HEK293 (cell line): ENCODE measurements around the gene PLXNA3.

Experiments
- CTCF ChIA-PET: fragments of 350-600 bp; formaldehyde crosslinking; extraction: SDS; loops from one replicate; lab custom pipeline; 2021; ENCODE audit warnings: antibody characterized with exemption; lab: Yijun Ruan, JAX
- POLR2A ChIA-PET: fragments of 300-600 bp; formaldehyde crosslinking; extraction: SDS; loops from one replicate; lab custom pipeline; 2020; ENCODE audit warnings: antibody characterized with exemption, inconsistent platforms; lab: Yijun Ruan, JAX
- H3K27ac ChIP-seq: fragments of 200-500 bp; sonication (Bioruptor generic); 2 replicates; pipeline ENCODE4 v1.5.1; 2014; ENCODE audit warnings: low read depth, low read length, control low read depth, inconsistent platforms; ENCODE audit errors: extremely low read depth
- H3K36me3 ChIP-seq, 2 experiments: fragments of 200-500 bp in 1 of 2; sonication (Bioruptor generic) in 1 of 2; 1 replicate in 1 of 2; 2 replicates in 1 of 2; pipeline ENCODE4 v1.5.1; 2014 to 2017; ENCODE audit warnings: inconsistent platforms in 2 of 2, low read length in 2 of 2; ENCODE audit not compliant: control insufficient read depth in 2 of 2, insufficient read depth in 1 of 2
- H3K4me1 ChIP-seq: fragments of 200-500 bp; sonication (Bioruptor generic); 2 replicates; pipeline ENCODE4 v1.5.1; 2014; ENCODE audit warnings: mild to moderate bottlenecking, low read length, inconsistent platforms; ENCODE audit not compliant: control insufficient read depth, insufficient read depth
- H3K4me3 ChIP-seq: 2 replicates; pipeline ENCODE4 v1.5.1; 2011; ENCODE audit warnings: low read depth, mild to moderate bottlenecking, control low read depth, low read length, moderate library complexity
- H3K9me3 ChIP-seq: fragments of 200-500 bp; sonication (Bioruptor generic); 2 replicates; pipeline ENCODE4 v1.5.1; 2014; ENCODE audit warnings: low read depth, low read length, inconsistent platforms; ENCODE audit not compliant: control insufficient read depth, insufficient read depth
- BCL11A ChIP-seq: fragments of 450-650 bp; formaldehyde crosslinking; IDR thresholded peaks from 2 replicates; pipeline ENCODE4 v1.5.1; 2016; ENCODE audit warnings: low read depth, missing biosample characterization, missing genetic modification characterization
- GLIS1 ChIP-seq: fragments of 450-650 bp; formaldehyde crosslinking; IDR thresholded peaks from 2 replicates; pipeline ENCODE4 v1.5.1; 2016; ENCODE audit warnings: missing biosample characterization, missing genetic modification characterization
- GLIS2 ChIP-seq: fragments of 450-650 bp; formaldehyde crosslinking; IDR thresholded peaks from 2 replicates; pipeline ENCODE4 v1.5.1; 2016; ENCODE audit warnings: missing biosample characterization, missing genetic modification characterization
- HIC1 ChIP-seq: fragments of 450-650 bp; formaldehyde crosslinking; IDR thresholded peaks from 2 replicates; pipeline ENCODE4 v1.5.1; 2016; ENCODE audit warnings: missing biosample characterization, missing genetic modification characterization
- KLF1 ChIP-seq: fragments of 450-650 bp; formaldehyde crosslinking; IDR thresholded peaks from 2 replicates; pipeline ENCODE4 v1.5.1; 2016; ENCODE audit warnings: missing biosample characterization, missing genetic modification characterization
- KLF10 ChIP-seq: fragments of 450-650 bp; IDR thresholded peaks from 2 replicates; pipeline ENCODE4 v1.5.1; 2018; ENCODE audit warnings: missing biosample characterization, mild to moderate bottlenecking, missing genetic modification characterization
- KLF8 ChIP-seq: fragments of 450-650 bp; formaldehyde crosslinking; IDR thresholded peaks from 2 replicates; pipeline ENCODE4 v1.5.1; 2016; ENCODE audit warnings: missing biosample characterization, missing genetic modification characterization
- KLF9 ChIP-seq: fragments of 450-650 bp; formaldehyde crosslinking; IDR thresholded peaks from 2 replicates; pipeline ENCODE4 v1.5.1; 2016; ENCODE audit warnings: missing biosample characterization, missing genetic modification characterization, low read depth
- MYNN ChIP-seq: fragments of 450-650 bp; formaldehyde crosslinking; IDR thresholded peaks from 2 replicates; pipeline ENCODE4 v1.5.1; 2016; ENCODE audit warnings: missing biosample characterization, missing genetic modification characterization, borderline replicate concordance
- PRDM6 ChIP-seq: fragments of 450-650 bp; formaldehyde crosslinking; IDR thresholded peaks from 2 replicates; pipeline ENCODE4 v1.5.1; 2017; ENCODE audit warnings: missing biosample characterization, missing genetic modification characterization
- ZBTB1 ChIP-seq: fragments of 450-650 bp; formaldehyde crosslinking; IDR thresholded peaks from 2 replicates; pipeline ENCODE4 v1.5.1; 2016; ENCODE audit warnings: missing biosample characterization, missing genetic modification characterization
- ZBTB17 ChIP-seq: fragments of 450-650 bp; formaldehyde crosslinking; IDR thresholded peaks from 2 replicates; pipeline ENCODE4 v1.5.1; 2016; ENCODE audit warnings: missing biosample characterization, missing genetic modification characterization
- ZFP37 ChIP-seq: fragments of 450-650 bp; formaldehyde crosslinking; IDR thresholded peaks from 2 replicates; pipeline ENCODE4 v1.5.1; 2016; ENCODE audit warnings: missing biosample characterization, missing genetic modification characterization
- ZNF223 ChIP-seq: fragments of 450-650 bp; formaldehyde crosslinking; IDR thresholded peaks from 2 replicates; pipeline ENCODE4 v1.5.1; 2016; ENCODE audit warnings: missing biosample characterization, missing genetic modification characterization
- ZNF324 ChIP-seq: fragments of 450-650 bp; formaldehyde crosslinking; IDR thresholded peaks from 2 replicates; pipeline ENCODE4 v1.5.1; 2016; ENCODE audit warnings: missing biosample characterization, missing genetic modification characterization
- ZNF335 ChIP-seq: fragments of 450-650 bp; formaldehyde crosslinking; conservative IDR thresholded peaks from 2 replicates; pipeline ENCODE4 v1.5.1; 2016; ENCODE audit warnings: missing biosample characterization, missing genetic modification characterization
- ZNF341 ChIP-seq: fragments of 450-650 bp; formaldehyde crosslinking; IDR thresholded peaks from 2 replicates; pipeline ENCODE4; 2016; ENCODE audit warnings: low read depth, missing biosample characterization, missing genetic modification characterization
- ZNF366 ChIP-seq: fragments of 450-650 bp; formaldehyde crosslinking; conservative IDR thresholded peaks from 2 replicates; pipeline ENCODE4 v1.5.1; 2016; ENCODE audit warnings: missing biosample characterization, missing genetic modification characterization
- ZNF398 ChIP-seq: fragments of 450-650 bp; formaldehyde crosslinking; IDR thresholded peaks from 2 replicates; pipeline ENCODE4 v1.5.1; 2017; ENCODE audit warnings: missing biosample characterization, missing genetic modification characterization
- ZNF404 ChIP-seq: fragments of 450-650 bp; formaldehyde crosslinking; IDR thresholded peaks from 2 replicates; pipeline ENCODE4 v1.5.1; 2017; ENCODE audit warnings: missing biosample characterization, missing genetic modification characterization
- ZNF423 ChIP-seq: fragments of 450-650 bp; formaldehyde crosslinking; IDR thresholded peaks from 2 replicates; pipeline ENCODE4 v1.5.1; 2016; ENCODE audit warnings: missing biosample characterization, missing genetic modification characterization
- ZNF513 ChIP-seq: fragments of 450-650 bp; IDR thresholded peaks from 2 replicates; pipeline ENCODE4 v1.5.1; 2018; ENCODE audit warnings: missing biosample characterization, missing genetic modification characterization
- ZNF544 ChIP-seq: fragments of 450-650 bp; formaldehyde crosslinking; IDR thresholded peaks from 2 replicates; pipeline ENCODE4 v1.5.0; 2017; ENCODE audit warnings: missing biosample characterization, missing genetic modification characterization
- ZNF585B ChIP-seq: fragments of 450-650 bp; formaldehyde crosslinking; IDR thresholded peaks from 2 replicates; pipeline ENCODE4 v1.5.1; 2016; ENCODE audit warnings: missing biosample characterization, missing genetic modification characterization
- ZNF596 ChIP-seq: fragments of 450-650 bp; IDR thresholded peaks from 2 replicates; pipeline ENCODE4 v1.5.0; 2018; ENCODE audit warnings: missing biosample characterization, mild to moderate bottlenecking, missing genetic modification characterization, moderate library complexity
- ZNF600 ChIP-seq: fragments of 450-650 bp; formaldehyde crosslinking; IDR thresholded peaks from 2 replicates; pipeline ENCODE4 v1.5.1; 2016; ENCODE audit warnings: missing biosample characterization, missing genetic modification characterization
- ZNF621 ChIP-seq: fragments of 450-650 bp; formaldehyde crosslinking; IDR thresholded peaks from 2 replicates; pipeline ENCODE4 v1.5.1; 2017; ENCODE audit warnings: missing biosample characterization, missing genetic modification characterization
- ZNF626 ChIP-seq: fragments of 450-650 bp; sonication (Bioruptor Pico); formaldehyde crosslinking; IDR thresholded peaks from 2 replicates; pipeline ENCODE4 v1.5.1; 2018; ENCODE audit warnings: missing biosample characterization, missing genetic modification characterization, inconsistent platforms
- ZNF660 ChIP-seq: fragments of 450-650 bp; IDR thresholded peaks from 2 replicates; pipeline ENCODE4 v1.5.1; 2018; ENCODE audit warnings: missing biosample characterization, mild to moderate bottlenecking, missing genetic modification characterization
- ZNF747 ChIP-seq: fragments of 450-650 bp; formaldehyde crosslinking; IDR thresholded peaks from 2 replicates; pipeline ENCODE4 v1.5.1; 2016; ENCODE audit warnings: missing biosample characterization, missing genetic modification characterization
- ZNF830 ChIP-seq: fragments of 450-650 bp; IDR thresholded peaks from 2 replicates; pipeline ENCODE4 v1.5.0; 2018; ENCODE audit warnings: missing biosample characterization, missing genetic modification characterization, low read depth, mild to moderate bottlenecking, moderate library complexity

Gene PLXNA3

GRCh38 chrX:154452823-154453222, 5.3 kb upstream of the PLXNA3 start (continued):
- no peak for TF ChIP-seq ZNF423 (tag by site-specific recombination)
- TF ChIP-seq ZNF398 (tag by site-specific recombination) = no peak
- TF ChIP-seq ZNF621 (tag by site-specific recombination) = no peak
- TF ChIP-seq ZNF341 (tag by site-specific recombination) = no peak
- no peak for TF ChIP-seq ZBTB1 (tag by site-specific recombination)
- TF ChIP-seq ZNF747 = no peak
- TF ChIP-seq MYNN (tag by site-specific recombination) = no peak

- Histone ChIP-seq H3K27ac (peak overlapping the region; percentile 75), H3K9me3 (no peaks in the 10 kb centered on the region), H3K4me3 (peak overlapping the region; percentile 41), H3K4me1 (no peaks in the 10 kb centered on the region), H3K36me3 (peaks cover 0 to 33% of the 10 kb centered on the region in 2 experiments; a peak in 2 of 3 replicates)
- ChIA-PET CTCF (no interaction called here), POLR2A (interaction anchor here (1.0 to 2.8 kb wide), 7 partner anchors 12 to 87 kb away, joined by 4 to 15 read pairs (median 4); partner anchors contain the start of genes LAGE3 and UBL4A)
- TF ChIP-seq ZBTB17 (tag by site-specific recombination) = peak; percentile 40
- peak; percentile 58; the same call in 1 of the 2 replicates for TF ChIP-seq GLIS2 (tag by site-specific recombination)
- no peak for TF ChIP-seq ZNF626 (tag by site-specific recombination)
- TF ChIP-seq ZNF404 (tag by site-specific recombination) = no peak
- TF ChIP-seq PRDM6 (tag by site-specific recombination) = no peak
- TF ChIP-seq ZNF324 (tag by site-specific recombination) = 0 out of 2 replicates have a peak, but pooled peaks have one; percentile 23
- TF ChIP-seq ZNF600 = peak; percentile 68
- TF ChIP-seq ZNF544 (tag by site-specific recombination) = no peak
- TF ChIP-seq ZFP37 = no peak
- peak; percentile 52; the same call in 1 of the 2 replicates for TF ChIP-seq KLF9 (tag by site-specific recombination)
- TF ChIP-seq ZNF660 (tag by site-specific recombination) = no peak
- TF ChIP-seq ZNF596 (tag by site-specific recombination) = no peak
- no peak for TF ChIP-seq ZNF513 (tag by site-specific recombination)
- TF ChIP-seq HIC1 = no peak
- peak; percentile 46 for TF ChIP-seq ZNF585B (tag by site-specific recombination)
- TF ChIP-seq KLF10 (tag by site-specific recombination) = peak; percentile 51; the same call in 1 of the 2 replicates
- TF ChIP-seq KLF1 (tag by site-specific recombination) = peak; percentile 33; the same call in 1 of the 2 replicates
- TF ChIP-seq ZNF335 (tag by site-specific recombination) = peak; percentile 65
- no peak for TF ChIP-seq ZNF830
- peak; percentile 76 for TF ChIP-seq ZNF366 (tag by site-specific recombination)
- 0 out of 2 replicates have a peak, but pooled peaks have one; percentile 44 for TF ChIP-seq BCL11A
- peak; percentile 71 for TF ChIP-seq KLF8 (tag by site-specific recombination)
- no peak for TF ChIP-seq ZNF223 (tag by site-specific recombination)
- TF ChIP-seq GLIS1 = peak; percentile 56; the same call in 1 of the 2 replicates
These were observed 478 bp upstream of the PLXNA3 start for GRCh38 chrX:154457491-154458115.
